Neural cell (in vitro differentiated cells): Measurements from ENCODE around the gene USP48. TPM values are rescaled to one million over a fixed set of nuclear protein-coding genes. Genes with fewer than 3 reads are reported as not detected.

Experiments used
- H2AFZ ChIP-seq: fragments of 200-600, 300-800 bp; sonication (generic), shearing (Covaris generic); 2 replicates; pipeline ENCODE4 v1.6.0; 2014; ENCODE audit warnings: low read depth, mild to moderate bottlenecking, antibody characterized with exemption, low read length, moderate library complexity
- H3F3A ChIP-seq: fragments of 200-600 bp; shearing (Covaris generic); 2 replicates; pipeline ENCODE4 v1.6.1; 2016; ENCODE audit warnings: mild to moderate bottlenecking, moderate library complexity, mixed read lengths, antibody characterized with exemption, low read length; ENCODE audit not compliant: insufficient read depth, poor library complexity, severe bottlenecking
- H3K27ac ChIP-seq: fragments of 200-600, 300-800 bp; sonication (generic), shearing (Covaris generic); 2 replicates; pipeline ENCODE4 v1.5.1; 2014; ENCODE audit warnings: mild to moderate bottlenecking, low read length, moderate library complexity
- H3K27me3 ChIP-seq: fragments of 300-800, 200-600 bp; sonication (generic), shearing (Covaris generic); 2 replicates; pipeline ENCODE4 v1.6.0; 2014; ENCODE audit warnings: mild to moderate bottlenecking, low read depth, low read length, moderate library complexity; ENCODE audit not compliant: insufficient read depth
- H3K36me3 ChIP-seq: fragments of 300-800, 200-600 bp; sonication (generic), shearing (Covaris generic); 2 replicates; pipeline ENCODE4 v1.5.1; 2014; ENCODE audit warnings: mild to moderate bottlenecking, antibody characterized with exemption, low read length, moderate library complexity; ENCODE audit not compliant: insufficient read depth
- H3K4me2 ChIP-seq: fragments of 300-800, 200-600 bp; sonication (generic), shearing (Covaris generic); 2 replicates; pipeline ENCODE4 v1.6.0; 2014; ENCODE audit warnings: mild to moderate bottlenecking, low read length
- H3K4me3 ChIP-seq: fragments of 300-800, 200-600 bp; sonication (generic), shearing (Covaris generic); 2 replicates; pipeline ENCODE4 v1.5.1; 2014; ENCODE audit warnings: mild to moderate bottlenecking, low read length, moderate library complexity
- H3K79me2 ChIP-seq: fragments of 200-600 bp; shearing (Covaris generic); replicated peaks from 2 replicates; pipeline ENCODE4 v1.6.0; 2014; ENCODE audit warnings: mild to moderate bottlenecking, low read length, moderate library complexity; ENCODE audit not compliant: insufficient read depth
- H3K9ac ChIP-seq: fragments of 300-800, 200-600 bp; sonication (generic), shearing (Covaris generic); 2 replicates; pipeline ENCODE4 v1.6.1; 2016; ENCODE audit warnings: mild to moderate bottlenecking, low read length, mixed read lengths
- H3K9me2 ChIP-seq: fragments of 200-600 bp; shearing (Covaris generic); 2 replicates; pipeline ENCODE4 v1.6.1; 2016; ENCODE audit warnings: mild to moderate bottlenecking, low read length, mixed read lengths; ENCODE audit not compliant: insufficient read depth
- H3K9me3 ChIP-seq: fragments of 200-600, 300-800 bp; sonication (generic), shearing (Covaris generic); 2 replicates; pipeline ENCODE4 v1.6.1; 2016; ENCODE audit warnings: mild to moderate bottlenecking, mixed run types, low read length, moderate library complexity, mixed read lengths
- H4K20me1 ChIP-seq: fragments of 200-600 bp; shearing (Covaris generic); 2 replicates; pipeline ENCODE4 v1.6.1; 2016; ENCODE audit warnings: mild to moderate bottlenecking, mixed run types; ENCODE audit not compliant: insufficient read depth
- CTCF ChIP-seq: fragments of 450-650 bp; IDR thresholded peaks from 2 replicates; pipeline ENCODE4 v1.5.1; 2014; ENCODE audit warnings: antibody characterized with exemption, mild to moderate bottlenecking, moderate library complexity; ENCODE audit not compliant: poor library complexity, severe bottlenecking
- EP300 ChIP-seq: fragments of 450-650 bp; conservative IDR thresholded peaks from 2 replicates; pipeline ENCODE4 v1.6.1; 2014; ENCODE audit warnings: antibody characterized with exemption, mild to moderate bottlenecking, moderate library complexity; ENCODE audit not compliant: poor library complexity, severe bottlenecking
- EZH2 ChIP-seq: fragments of 200-600, 300-800 bp; shearing (Covaris generic), sonication (generic); IDR thresholded peaks from 2 replicates; pipeline ENCODE4 v1.6.1; 2014; ENCODE audit warnings: antibody characterized with exemption, low read length, borderline replicate concordance, mild to moderate bottlenecking; ENCODE audit not compliant: insufficient read depth, poor library complexity, severe bottlenecking
- MXI1 ChIP-seq: fragments of 450-650 bp; conservative IDR thresholded peaks from 2 replicates; pipeline ENCODE4 v1.6.1; 2014; ENCODE audit warnings: antibody characterized with exemption, mild to moderate bottlenecking; ENCODE audit not compliant: poor library complexity, severe bottlenecking
- POLR2AphosphoS5 ChIP-seq: IDR thresholded peaks from 2 replicates; pipeline ENCODE4 v1.6.1; 2012
- RAD21 ChIP-seq: fragments of 450-650 bp; conservative IDR thresholded peaks from 2 replicates; pipeline ENCODE4 v1.6.1; 2014; ENCODE audit warnings: antibody characterized with exemption, mild to moderate bottlenecking, moderate library complexity
- REST ChIP-seq: IDR thresholded peaks from 2 replicates; pipeline ENCODE4 v1.6.1; 2012; ENCODE audit warnings: borderline replicate concordance
- SMC3 ChIP-seq: fragments of 450-650 bp; conservative IDR thresholded peaks from 2 replicates; pipeline ENCODE4 v1.6.1; 2014; ENCODE audit warnings: antibody characterized with exemption, mild to moderate bottlenecking, moderate library complexity; ENCODE audit not compliant: poor library complexity
- TAF1 ChIP-seq: IDR thresholded peaks from 2 replicates; pipeline ENCODE4 v1.6.1; 2012; ENCODE audit warnings: low read depth
- polyA plus RNA-seq: library from polyadenylated mRNA; depleted of rRNA; stranded (reverse); fragments of >200 nt; gene quantifications from 2 replicates; pipeline ENCODE4 v1.2.3, GENCODE V29; 2014

The USP48 gene
- polyA plus RNA-seq, 1 donor from 2014 or later: 67.2 TPM

DNA sequence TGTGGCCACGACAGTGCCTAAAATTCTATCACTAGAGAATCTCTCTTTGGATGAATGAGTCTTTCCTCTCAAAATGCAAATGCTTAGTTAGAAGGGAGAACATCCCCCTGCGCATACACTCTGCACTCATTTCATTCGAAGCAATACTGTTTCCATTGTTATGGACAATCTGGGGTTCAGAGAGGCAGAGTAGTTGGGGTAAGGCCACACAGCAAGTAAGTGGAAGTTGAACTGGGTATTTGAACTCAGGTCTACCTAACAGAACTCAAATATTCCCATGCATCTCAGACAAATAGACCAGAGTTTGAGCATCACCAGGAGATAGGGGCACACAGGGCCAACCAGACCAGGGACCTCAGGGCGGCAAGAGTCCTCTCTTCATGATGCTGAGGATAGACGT lies 139.3 kb downstream of the USP48 start:
- no peaks in the 10 kb centered on the region for H3K9me3 ChIP-seq
- H3K79me2 ChIP-seq: no peaks in the 10 kb centered on the region
- no peaks in the 10 kb centered on the region for H3K27me3 ChIP-seq
- H3K4me2 ChIP-seq: no peak overlapping the region
- no peak overlapping the region for H3K9ac ChIP-seq
- TF ChIP-seq REST (no peak), EP300 (no peak), MXI1 (no peak), POLR2AphosphoS5 (no peak)
- H4K20me1 ChIP-seq: no peaks in the 10 kb centered on the region
- no peak overlapping the region for H3K4me3 ChIP-seq
- H2AFZ ChIP-seq: no peak overlapping the region
- H3F3A ChIP-seq: no peaks in the 10 kb centered on the region
- H3K36me3 ChIP-seq: no peaks in the 10 kb centered on the region
- H3K9me2 ChIP-seq: no peaks in the 10 kb centered on the region
- H3K27ac ChIP-seq: no peak overlapping the region

DNA sequence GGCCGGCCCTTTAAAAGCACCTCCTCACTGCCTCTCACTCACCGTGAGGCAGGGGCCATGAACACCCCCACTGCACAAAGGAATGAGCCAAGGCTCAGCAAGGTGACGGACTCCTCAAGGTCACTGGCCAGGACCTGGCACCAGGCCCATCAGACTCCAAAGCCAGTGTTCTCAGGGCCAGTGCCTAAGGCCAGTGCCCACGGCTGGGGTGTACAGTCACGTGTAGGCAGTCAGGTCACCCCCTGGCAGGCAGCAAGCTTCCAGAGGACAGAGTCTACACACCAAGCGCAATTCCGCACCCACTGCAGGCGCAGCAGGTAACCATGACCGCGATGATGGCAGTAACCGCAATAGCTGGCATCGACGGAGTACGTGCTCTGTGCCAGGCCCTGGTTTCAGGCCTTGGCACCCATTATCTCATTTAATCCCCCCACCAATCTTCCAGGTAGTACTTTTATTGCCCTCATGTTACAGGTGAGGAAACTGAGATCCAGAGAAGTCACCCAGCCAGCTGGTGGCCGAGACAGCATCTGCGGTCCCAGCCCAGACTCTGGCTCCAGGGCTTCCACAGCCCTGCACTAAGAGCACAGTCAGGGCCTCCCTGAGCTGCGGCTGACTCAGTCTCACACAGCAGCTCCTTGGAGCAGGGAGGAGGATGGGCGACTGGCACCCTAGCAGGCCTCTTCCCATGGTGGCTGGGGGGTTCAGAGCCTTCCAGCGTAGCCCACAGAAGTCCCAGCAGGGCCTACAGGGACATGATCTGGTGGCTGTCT lies 140.8 kb downstream of the USP48 start:
- no peaks in the 10 kb centered on the region for H3K79me2 ChIP-seq
- no peak overlapping the region for H3K4me3 ChIP-seq
- H3K9ac ChIP-seq: no peak overlapping the region
- H3K9me3 ChIP-seq: no peaks in the 10 kb centered on the region
- H3K36me3 ChIP-seq: no peaks in the 10 kb centered on the region
- H3F3A ChIP-seq: no peaks in the 10 kb centered on the region
- no peak overlapping the region for H3K27ac ChIP-seq
- H2AFZ ChIP-seq: no peak overlapping the region
- H3K4me2 ChIP-seq: no peak overlapping the region
- no peaks in the 10 kb centered on the region for H3K9me2 ChIP-seq
- H3K27me3 ChIP-seq: no peaks in the 10 kb centered on the region
- TF ChIP-seq SMC3 (no peak), EZH2 (no peak), EP300 (no peak), MXI1 (no peak), RAD21 (no peak), TAF1 (no peak), CTCF (no peak), REST (no peak), POLR2AphosphoS5 (no peak)
- no peaks in the 10 kb centered on the region for H4K20me1 ChIP-seq
